Spleen (tissue), 7 donors: Measurements from ENCODE around the gene MYB.

Experiments
- CTCF ChIP-seq, 11 experiments: fragments of 200-600 bp in 7 of 11; fragments of 450-650 bp in 4 of 11; sonication (generic) in 4 of 11; IDR thresholded peaks in 8 of 11; conservative IDR thresholded peaks in 3 of 11; 1 replicate in 7 of 11; 2 replicates in 4 of 11; pipeline versions ENCODE4 v1.4.0 to v1.8.0; 2016 to 2021; ENCODE audit warnings: antibody characterized with exemption in 11 of 11, inconsistent platforms in 4 of 11, mild to moderate bottlenecking in 1 of 11
- POLR2A ChIP-seq, 3 donors: fragments of 450-650 bp; IDR thresholded peaks; one replicate each; pipeline ENCODE4 v1.5.1; 2017; ENCODE audit warnings: antibody characterized with exemption in 3 of 3, mild to moderate bottlenecking in 1 of 3
- donor health status: DM: no; HTN: no; CAD: no; lungs with moderate emphysema.
- donor health status: DM: no; HTN: no; CAD: no.
- donor health status: DM: no; HTN: no; CAD: no.

GRCh38 chr6:135250751-135251497 lies 69.8 kb downstream of the MYB start:
- TF ChIP-seq CTCF (IDR thresholded peaks at IDR 0.05 in 8 of 11, conservative IDR thresholded peaks at IDR 0.05 in 3 of 11) (no peak), POLR2A (IDR thresholded peaks at IDR 0.05) (no peak)
